GM12801 (cell line): Measurements from ENCODE around the gene ZNF597.

Experiments used
- TF ChIP-seq, protein P1 (sequence below): IDR thresholded peaks from one replicate; pipeline ENCODE4 v1.5.1; 2011; ENCODE audit warnings: control low read depth; ENCODE audit not compliant: insufficient read length; ENCODE audit errors: extremely low read depth

The ZNF597 gene

DNA sequence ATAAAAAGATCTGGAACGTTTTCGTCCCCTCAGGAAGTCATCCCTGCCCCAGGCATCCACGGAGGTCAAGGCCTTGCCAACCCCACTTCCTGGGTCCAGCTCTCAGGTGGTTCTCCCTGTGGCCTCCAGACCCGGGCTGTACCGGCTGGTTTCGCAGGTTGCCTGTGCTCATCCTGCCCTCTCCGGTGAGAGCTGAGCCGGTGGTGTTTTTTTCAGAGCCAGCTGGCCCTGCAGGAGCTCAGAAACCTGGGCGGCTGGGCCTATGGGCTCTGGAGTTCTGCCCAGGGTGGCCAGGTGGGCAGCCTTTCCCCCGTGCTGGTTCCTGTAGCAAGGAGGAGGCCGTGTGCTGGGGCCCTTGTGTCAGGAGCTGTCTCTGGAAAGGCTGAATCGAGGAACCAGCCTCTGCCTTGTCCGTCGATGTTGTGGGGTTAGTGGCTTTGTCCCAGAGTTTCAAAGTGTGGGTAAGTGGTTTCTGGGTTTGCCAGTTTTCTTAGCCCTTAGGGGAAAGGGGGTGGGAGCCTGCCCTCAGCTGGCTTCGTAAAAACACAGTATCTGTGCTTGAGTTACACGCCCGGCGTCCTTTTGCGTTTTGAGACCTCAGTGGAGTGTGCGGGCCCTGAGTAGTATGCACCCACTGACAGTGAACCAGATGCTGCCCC is 28.3 kb upstream of the ZNF597 start:
- TF ChIP-seq, protein P1, sequence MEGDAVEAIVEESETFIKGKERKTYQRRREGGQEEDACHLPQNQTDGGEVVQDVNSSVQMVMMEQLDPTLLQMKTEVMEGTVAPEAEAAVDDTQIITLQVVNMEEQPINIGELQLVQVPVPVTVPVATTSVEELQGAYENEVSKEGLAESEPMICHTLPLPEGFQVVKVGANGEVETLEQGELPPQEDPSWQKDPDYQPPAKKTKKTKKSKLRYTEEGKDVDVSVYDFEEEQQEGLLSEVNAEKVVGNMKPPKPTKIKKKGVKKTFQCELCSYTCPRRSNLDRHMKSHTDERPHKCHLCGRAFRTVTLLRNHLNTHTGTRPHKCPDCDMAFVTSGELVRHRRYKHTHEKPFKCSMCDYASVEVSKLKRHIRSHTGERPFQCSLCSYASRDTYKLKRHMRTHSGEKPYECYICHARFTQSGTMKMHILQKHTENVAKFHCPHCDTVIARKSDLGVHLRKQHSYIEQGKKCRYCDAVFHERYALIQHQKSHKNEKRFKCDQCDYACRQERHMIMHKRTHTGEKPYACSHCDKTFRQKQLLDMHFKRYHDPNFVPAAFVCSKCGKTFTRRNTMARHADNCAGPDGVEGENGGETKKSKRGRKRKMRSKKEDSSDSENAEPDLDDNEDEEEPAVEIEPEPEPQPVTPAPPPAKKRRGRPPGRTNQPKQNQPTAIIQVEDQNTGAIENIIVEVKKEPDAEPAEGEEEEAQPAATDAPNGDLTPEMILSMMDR, result no peak

DNA sequence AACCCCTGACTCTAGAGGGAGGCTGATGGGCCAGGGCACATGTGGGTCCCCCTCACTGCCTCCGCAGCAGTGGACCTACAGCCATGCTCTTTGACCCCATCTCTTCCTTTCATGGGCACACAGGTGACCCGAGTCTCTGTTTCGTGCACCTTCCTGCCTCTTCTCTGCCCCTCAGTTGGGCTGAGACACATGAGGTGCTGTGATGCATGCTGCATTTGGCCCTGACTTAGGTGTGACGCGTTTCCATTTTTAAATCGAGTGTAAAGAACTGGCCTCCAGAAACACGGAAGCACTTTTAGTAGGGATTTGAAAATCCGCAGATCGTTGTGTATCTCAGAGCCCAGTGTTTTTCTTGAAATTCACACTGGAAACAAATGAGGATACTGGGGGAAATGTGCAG is 27.4 kb upstream of the ZNF597 start:
- TF ChIP-seq, protein P1, result no peak

DNA sequence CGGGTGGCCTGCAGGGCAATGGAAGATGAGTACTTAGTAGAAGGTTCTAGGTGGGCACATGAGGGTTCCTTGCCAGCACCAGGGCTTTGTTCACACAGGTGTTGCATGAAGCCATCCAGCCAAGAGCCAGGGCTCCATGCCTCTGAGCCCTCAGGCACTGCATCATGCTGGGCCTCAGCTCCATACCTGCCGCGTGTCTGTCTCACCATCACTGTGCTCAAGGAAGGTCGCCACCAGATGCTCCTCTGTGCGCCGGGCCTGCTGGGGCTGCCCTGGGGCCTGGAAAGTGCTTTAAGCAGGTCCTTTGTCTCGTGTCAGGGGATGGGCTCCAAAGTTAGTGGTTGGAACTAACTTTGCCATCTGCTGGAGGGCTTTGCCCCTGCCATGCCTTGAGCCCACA is 26.4 kb upstream of the ZNF597 start:
- TF ChIP-seq, protein P1, result no peak

DNA sequence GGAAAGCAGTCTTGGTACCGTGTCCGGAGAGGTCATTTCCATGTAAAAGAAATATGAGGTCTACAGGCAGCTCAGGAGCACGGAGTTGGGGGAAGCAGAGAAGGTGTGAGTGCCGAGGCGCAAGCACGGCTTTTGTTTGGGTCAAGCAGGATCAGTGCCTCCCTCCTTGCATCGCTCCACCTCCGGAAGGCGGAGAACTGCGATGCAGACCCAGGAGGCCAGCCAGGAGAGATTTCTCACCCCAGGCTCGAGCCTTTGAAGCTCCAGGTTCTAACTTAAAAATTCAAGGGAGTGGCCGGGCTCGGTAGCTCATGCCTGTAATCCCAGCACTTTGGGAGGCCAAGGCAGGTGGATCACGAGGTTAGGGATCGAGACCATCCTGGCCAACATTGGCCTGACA is 25.2 kb upstream of the ZNF597 start:
- TF ChIP-seq, protein P1, result no peak

DNA sequence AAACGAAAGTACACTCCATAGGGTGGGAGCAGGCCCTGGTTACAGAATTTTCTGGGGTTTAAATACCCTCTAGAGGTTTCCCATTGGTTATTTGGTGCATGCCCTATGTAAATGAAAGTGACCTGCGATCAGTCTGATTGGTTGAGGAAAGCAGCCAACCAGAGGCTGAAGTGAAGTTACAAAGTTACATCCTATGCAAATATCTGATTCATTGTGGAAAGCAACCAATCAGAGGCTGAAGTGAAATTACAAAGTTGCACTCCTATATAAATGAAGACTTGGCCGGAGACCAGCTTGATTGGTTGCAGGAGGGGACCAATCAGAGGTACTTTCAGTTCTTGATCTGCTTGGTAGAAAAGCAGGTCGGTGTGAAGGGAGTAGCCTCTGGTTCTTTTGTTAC is 24.6 kb upstream of the ZNF597 start:
- TF ChIP-seq, protein P1, result no peak

DNA sequence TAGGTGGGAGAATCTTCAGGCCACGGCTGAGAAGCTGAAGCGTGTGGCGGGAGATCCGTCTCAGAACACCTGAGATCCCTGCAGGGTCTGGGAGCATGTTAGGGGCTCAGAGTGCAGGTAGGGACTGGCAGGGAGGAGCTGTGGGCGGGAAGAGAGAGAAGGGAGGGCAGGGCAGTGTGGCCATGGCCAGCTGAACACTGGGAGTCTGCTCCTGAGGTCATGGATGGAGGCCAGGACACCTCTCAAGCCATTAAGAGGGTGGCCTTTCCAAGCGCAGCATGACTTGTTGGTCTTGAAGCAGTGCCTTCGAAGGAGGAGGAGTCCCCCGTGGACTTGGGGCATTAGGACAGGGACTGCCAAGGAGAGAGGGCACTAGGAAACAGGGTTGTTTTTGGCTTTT is 23.9 kb upstream of the ZNF597 start:
- TF ChIP-seq, protein P1, result no peak

DNA sequence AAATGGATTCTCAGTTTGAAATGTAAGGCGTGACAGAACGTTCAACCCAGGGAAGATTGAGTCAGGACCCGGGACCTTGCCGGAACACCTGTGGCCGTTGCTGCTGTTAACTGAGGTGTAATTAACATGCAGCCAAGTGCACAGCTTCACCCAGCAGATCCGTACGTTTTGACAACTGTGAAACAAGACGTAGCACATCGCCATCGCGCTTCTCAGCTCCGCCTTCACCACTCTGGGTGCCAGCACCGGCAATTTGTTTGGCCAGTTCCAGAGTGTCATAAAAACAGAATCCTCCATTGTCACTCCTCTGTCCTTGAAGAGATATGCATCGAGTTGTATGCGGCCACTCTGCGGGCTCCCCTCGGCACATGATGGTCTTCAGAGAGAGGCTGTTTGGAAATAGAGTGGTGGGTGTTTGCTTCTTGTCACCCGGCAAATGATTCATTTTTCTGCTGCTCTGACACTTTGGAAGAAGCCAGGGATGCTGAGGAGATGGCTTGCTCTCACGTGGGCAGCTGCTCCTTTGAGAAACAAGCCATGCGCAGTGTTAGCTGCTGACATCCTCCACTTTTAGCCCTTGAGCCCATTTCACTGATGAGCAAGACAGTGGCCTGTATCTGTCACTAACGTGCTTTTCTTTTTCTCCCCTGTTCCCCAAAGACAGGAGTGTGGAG is 22.7 kb upstream of the ZNF597 start:
- TF ChIP-seq, protein P1, result no peak
